Measurements from ENCODE around the gene MTSS2. TPM values are rescaled to one million over a fixed set of nuclear protein-coding genes. Genes with fewer than 3 reads are reported as not detected.

Gene MTSS2
- total RNA-seq, 1 experiment from 2014 or later: 64.1 TPM

DNA sequence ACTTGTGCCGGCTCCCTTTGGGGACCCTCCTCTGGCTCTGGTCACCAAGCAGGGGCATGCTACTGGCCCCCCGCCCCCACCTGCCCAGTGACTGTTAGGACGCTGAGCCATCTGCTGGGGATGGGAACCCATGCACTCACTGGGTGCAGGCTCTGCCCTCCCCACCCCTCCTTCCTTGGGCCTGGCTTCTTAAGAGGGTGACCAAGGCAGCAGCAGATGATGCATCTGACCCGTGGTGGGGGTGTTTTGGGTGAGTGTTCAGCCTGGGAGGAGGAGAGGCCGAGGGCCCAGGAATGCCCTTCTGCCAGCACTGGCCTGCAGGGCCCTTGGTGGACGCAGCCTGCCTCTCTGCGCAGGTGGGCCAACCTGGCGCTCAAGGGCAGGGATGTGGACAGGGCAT lies 19.2 kb upstream of the MTSS2 start:
- H3K27ac Mint-ChIP-seq (ENCODE audit: unreplicated experiment): no peak overlapping the region
- no peaks in the 10 kb centered on the region for H3K9me3 ChIP-seq
- H3K27me3 ChIP-seq (replicated peaks; ENCODE audit: control insufficient read depth, insufficient read depth, low read length): no peaks in the 10 kb centered on the region
- H3K4me1 Mint-ChIP-seq (ENCODE audit: low read depth, unreplicated experiment): no peaks in the 10 kb centered on the region
- intact Hi-C loops (cut with micrococcal nuclease; ENCODE audit: unreplicated experiment): no loop called here
- H3K9me3 Mint-ChIP-seq (ENCODE audit: unreplicated experiment): no peaks in the 10 kb centered on the region
- ChIA-PET POLR2A (no interaction called here), CTCF (interaction anchor here (0.7 kb wide), 1 partner anchor 34 kb away, joined by 3 read pairs; no protein-coding TSS in a partner anchor)
- no peak for DNase-seq
- no TSS peak for BruUV-seq (replicated peaks)
- TF ChIP-seq, protein P1, sequence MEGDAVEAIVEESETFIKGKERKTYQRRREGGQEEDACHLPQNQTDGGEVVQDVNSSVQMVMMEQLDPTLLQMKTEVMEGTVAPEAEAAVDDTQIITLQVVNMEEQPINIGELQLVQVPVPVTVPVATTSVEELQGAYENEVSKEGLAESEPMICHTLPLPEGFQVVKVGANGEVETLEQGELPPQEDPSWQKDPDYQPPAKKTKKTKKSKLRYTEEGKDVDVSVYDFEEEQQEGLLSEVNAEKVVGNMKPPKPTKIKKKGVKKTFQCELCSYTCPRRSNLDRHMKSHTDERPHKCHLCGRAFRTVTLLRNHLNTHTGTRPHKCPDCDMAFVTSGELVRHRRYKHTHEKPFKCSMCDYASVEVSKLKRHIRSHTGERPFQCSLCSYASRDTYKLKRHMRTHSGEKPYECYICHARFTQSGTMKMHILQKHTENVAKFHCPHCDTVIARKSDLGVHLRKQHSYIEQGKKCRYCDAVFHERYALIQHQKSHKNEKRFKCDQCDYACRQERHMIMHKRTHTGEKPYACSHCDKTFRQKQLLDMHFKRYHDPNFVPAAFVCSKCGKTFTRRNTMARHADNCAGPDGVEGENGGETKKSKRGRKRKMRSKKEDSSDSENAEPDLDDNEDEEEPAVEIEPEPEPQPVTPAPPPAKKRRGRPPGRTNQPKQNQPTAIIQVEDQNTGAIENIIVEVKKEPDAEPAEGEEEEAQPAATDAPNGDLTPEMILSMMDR (IDR thresholded peaks at IDR 0.05; ENCODE audit: insufficient read depth in 1 of 2, low read depth in 1 of 2, low read length in 1 of 2, severe bottlenecking in 1 of 2, unreplicated experiment in 1 of 2): no peak
- H3K4me1 ChIP-seq: no peaks in the 10 kb centered on the region
- H3K36me3 ChIP-seq (ENCODE audit: control insufficient read depth, insufficient read depth, low read length): no peaks in the 10 kb centered on the region
- H3K4me3 ChIP-seq (ENCODE audit: low read depth, low read length): no peak overlapping the region
- no peak overlapping the region for H3K4me3 Mint-ChIP-seq (ENCODE audit: unreplicated experiment)
- peaks cover 6% of the 10 kb centered on the region for H3K36me3 Mint-ChIP-seq (ENCODE audit: insufficient read depth, unreplicated experiment)
- H3K27me3 Mint-ChIP-seq (ENCODE audit: insufficient read depth, unreplicated experiment): no peaks in the 10 kb centered on the region

- DNase-seq: no peak
- no peaks in the 10 kb centered on the region for H3K4me1 ChIP-seq
- H3K9me3 ChIP-seq: no peaks in the 10 kb centered on the region
- intact Hi-C loops (cut with micrococcal nuclease; ENCODE audit: unreplicated experiment): no loop called here
- H3K27me3 ChIP-seq (replicated peaks; ENCODE audit: control insufficient read depth, insufficient read depth, low read length): no peaks in the 10 kb centered on the region
- BruUV-seq (replicated peaks): no TSS peak
- TF ChIP-seq, protein P1 (IDR thresholded peaks at IDR 0.05; ENCODE audit: insufficient read depth in 1 of 2, low read depth in 1 of 2, low read length in 1 of 2, severe bottlenecking in 1 of 2, unreplicated experiment in 1 of 2): no peak
- ChIA-PET POLR2A (no interaction called here), CTCF (interaction anchor here (0.7 kb wide), 1 partner anchor 34 kb away, joined by 3 read pairs; no protein-coding TSS in a partner anchor)
- Mint-ChIP-seq H3K4me1 (ENCODE audit: low read depth, unreplicated experiment) (no peaks in the 10 kb centered on the region), H3K4me3 (ENCODE audit: unreplicated experiment) (no peak overlapping the region), H3K36me3 (ENCODE audit: insufficient read depth, unreplicated experiment) (peaks cover 6% of the 10 kb centered on the region), H3K27me3 (ENCODE audit: insufficient read depth, unreplicated experiment) (no peaks in the 10 kb centered on the region), H3K9me3 (ENCODE audit: unreplicated experiment) (no peaks in the 10 kb centered on the region), H3K27ac (ENCODE audit: unreplicated experiment) (no peak overlapping the region)
- H3K4me3 ChIP-seq (ENCODE audit: low read depth, low read length): no peak overlapping the region
- no peaks in the 10 kb centered on the region for H3K36me3 ChIP-seq (ENCODE audit: control insufficient read depth, insufficient read depth, low read length)
These were observed 18.7 kb upstream of the MTSS2 start for GRCh38 chr16:70704586-70704985.

- TF ChIP-seq, protein P1 (IDR thresholded peaks at IDR 0.05; ENCODE audit: insufficient read depth in 1 of 2, low read depth in 1 of 2, low read length in 1 of 2, severe bottlenecking in 1 of 2, unreplicated experiment in 1 of 2): no peak
- ChIA-PET POLR2A (interaction anchor here (0.5 kb wide), 1 partner anchor 107 kb away, joined by 4 read pairs; no protein-coding TSS in a partner anchor), CTCF (interaction anchor here (1.4 kb wide), 1 partner anchor 67 kb away, joined by 7 read pairs; no protein-coding TSS in a partner anchor)
- H3K9me3 Mint-ChIP-seq (ENCODE audit: unreplicated experiment): no peaks in the 10 kb centered on the region
- Histone ChIP-seq H3K4me3 (ENCODE audit: low read depth, low read length) (no peak overlapping the region), H3K4me1 (no peaks in the 10 kb centered on the region), H3K27me3 (replicated peaks; ENCODE audit: control insufficient read depth, insufficient read depth, low read length) (no peaks in the 10 kb centered on the region), H3K9me3 (no peaks in the 10 kb centered on the region), H3K36me3 (ENCODE audit: control insufficient read depth, insufficient read depth, low read length) (no peaks in the 10 kb centered on the region)
- peaks cover 5% of the 10 kb centered on the region for H3K4me1 Mint-ChIP-seq (ENCODE audit: low read depth, unreplicated experiment)
- peaks cover 6% of the 10 kb centered on the region for H3K36me3 Mint-ChIP-seq (ENCODE audit: insufficient read depth, unreplicated experiment)
- intact Hi-C loops (cut with micrococcal nuclease; ENCODE audit: unreplicated experiment): no loop called here
- BruUV-seq (replicated peaks): no TSS peak
- no peak overlapping the region for H3K27ac Mint-ChIP-seq (ENCODE audit: unreplicated experiment)
- no peak for DNase-seq
- H3K4me3 Mint-ChIP-seq (ENCODE audit: unreplicated experiment): no peak overlapping the region
- H3K27me3 Mint-ChIP-seq (ENCODE audit: insufficient read depth, unreplicated experiment): no peaks in the 10 kb centered on the region
These were observed 18.1 kb upstream of the MTSS2 start for GRCh38 chr16:70703835-70704381.

Data from Caco-2 (cell line).